T-cell (primary cell): Measurements from ENCODE around the gene SIGLEC1. TPM values are rescaled to one million over a fixed set of nuclear protein-coding genes. Genes with fewer than 3 reads are reported as not detected.

Experiments
- ATAC-seq, 4 experiments: fragments of 200-7000 bp in 3 of 4; fragments of 150-1000 bp in 1 of 4; cut with Tn5 transposase; replicated peaks in 1 of 4; 1 replicate in 3 of 4; 2 replicates in 1 of 4; pipeline ENCODE4 v1.10.0; 2021; ENCODE audit warnings: moderate library complexity in 3 of 4, mild to moderate bottlenecking in 2 of 4, moderate number of reproducible peaks in 1 of 4
- CTCF ChIA-PET, 2 donors: fragments of 300-600 bp; sonication (Branson Sonifier 250); formaldehyde crosslinking; loops; one replicate each; lab custom pipeline; 2022; ENCODE audit warnings: antibody characterized with exemption in 2 of 2; lab: Charles Lee
- POLR2A ChIA-PET, 2 donors: fragments of 300-600 bp; sonication (Branson Sonifier 250); formaldehyde crosslinking; loops; one replicate each; lab custom pipeline; 2022; ENCODE audit warnings: antibody characterized with exemption in 2 of 2; lab: Charles Lee
- DNase-seq, 35 experiments: peaks; one replicate each; pipeline versions ENCODE4 v3.0.0 to v3.0.0-alpha.2; 2013 to 2023
- H3K27ac ChIP-seq: one replicate; pipeline ENCODE4 v1.5.1; 2013; ENCODE audit warnings: low read length
- H3K27me3 ChIP-seq, 2 experiments: replicated peaks in 1 of 2; 1 replicate in 1 of 2; 2 replicates in 1 of 2; pipeline versions ENCODE4 v1.6.1 to v1.7.0; 2013; ENCODE audit warnings: low read length in 1 of 2, mixed read lengths in 1 of 2; ENCODE audit not compliant: control insufficient read depth in 2 of 2, insufficient read depth in 2 of 2; ENCODE audit errors: extremely low read depth in 1 of 2
- H3K36me3 ChIP-seq, 2 donors: 1 replicate in 1 of 2; 2 replicates in 1 of 2; pipeline versions ENCODE4 v1.6.1 to v1.7.0; 2013; ENCODE audit warnings: low read length in 1 of 2; ENCODE audit not compliant: control insufficient read depth in 2 of 2, insufficient read depth in 1 of 2; ENCODE audit errors: extremely low read depth in 1 of 2
- H3K4me1 ChIP-seq, 2 experiments: 1 replicate in 1 of 2; 2 replicates in 1 of 2; pipeline versions ENCODE4 v1.6.1 to v1.7.0; 2013; ENCODE audit warnings: low read length in 2 of 2, mixed read lengths in 1 of 2; ENCODE audit not compliant: insufficient read depth in 2 of 2, control insufficient read depth in 1 of 2; ENCODE audit errors: extremely low read depth in 1 of 2
- H3K4me3 ChIP-seq, 2 donors: 1 replicate in 1 of 2; 2 replicates in 1 of 2; pipeline versions ENCODE4 v1.5.1 to v1.7.0; 2013; ENCODE audit warnings: mild to moderate bottlenecking in 2 of 2, low read length in 1 of 2, moderate library complexity in 1 of 2; ENCODE audit not compliant: control insufficient read depth in 1 of 2; ENCODE audit errors: extremely low read depth in 1 of 2
- H3K9me3 ChIP-seq: 2 replicates; pipeline ENCODE4 v1.7.0; 2013
- H3K27ac Mint-ChIP-seq, 2 donors: one replicate each; pipeline ENCODE4 v1.8.0; 2020 to 2021; ENCODE audit warnings: mild to moderate bottlenecking in 2 of 2, mixed read lengths in 2 of 2
- H3K27me3 Mint-ChIP-seq, 2 donors: one replicate each; pipeline ENCODE4 v1.8.0; 2021 to 2022; ENCODE audit warnings: mixed read lengths in 2 of 2
- H3K36me3 Mint-ChIP-seq: one replicate; pipeline ENCODE4 v1.8.0; 2021; ENCODE audit warnings: mixed read lengths
- H3K4me1 Mint-ChIP-seq, 3 donors: one replicate each; pipeline ENCODE4 v1.8.0; 2020 to 2022; ENCODE audit warnings: mixed read lengths in 3 of 3, mild to moderate bottlenecking in 1 of 3
- H3K4me3 Mint-ChIP-seq, 3 donors: one replicate each; pipeline ENCODE4 v1.8.0; 2020 to 2022; ENCODE audit warnings: mild to moderate bottlenecking in 3 of 3, mixed read lengths in 3 of 3, moderate library complexity in 3 of 3
- H3K9me3 Mint-ChIP-seq, 3 donors: one replicate each; pipeline ENCODE4 v1.8.0; 2020 to 2022; ENCODE audit warnings: mixed read lengths in 3 of 3
- WGBS: methylation state at CpG from one replicate; pipeline ENCODE4 v1.1.5; 2013; ENCODE audit warnings: missing lambda C conversion rate; ENCODE audit not compliant: insufficient coverage; 5-methylcytosine and 5-hydroxymethylcytosine counted together
- total RNA-seq, 35 experiments: library from RNA in 6 of 35; stranded (reverse) in 6 of 35; fragments of 120-200 nt in 1 of 35; gene quantifications; one replicate each; pipeline versions ENCODE4 v1.2.1 to v1.2.4 and lab custom pipeline; 2013 to 2026

SIGLEC1 gene
- total RNA-seq, 5 donors from 2014 or later (not counting 1 experiment from before 2014, with no cell fraction given) = 0.06 to 0.16 (median 0.12) TPM; not detected in 2

DNA sequence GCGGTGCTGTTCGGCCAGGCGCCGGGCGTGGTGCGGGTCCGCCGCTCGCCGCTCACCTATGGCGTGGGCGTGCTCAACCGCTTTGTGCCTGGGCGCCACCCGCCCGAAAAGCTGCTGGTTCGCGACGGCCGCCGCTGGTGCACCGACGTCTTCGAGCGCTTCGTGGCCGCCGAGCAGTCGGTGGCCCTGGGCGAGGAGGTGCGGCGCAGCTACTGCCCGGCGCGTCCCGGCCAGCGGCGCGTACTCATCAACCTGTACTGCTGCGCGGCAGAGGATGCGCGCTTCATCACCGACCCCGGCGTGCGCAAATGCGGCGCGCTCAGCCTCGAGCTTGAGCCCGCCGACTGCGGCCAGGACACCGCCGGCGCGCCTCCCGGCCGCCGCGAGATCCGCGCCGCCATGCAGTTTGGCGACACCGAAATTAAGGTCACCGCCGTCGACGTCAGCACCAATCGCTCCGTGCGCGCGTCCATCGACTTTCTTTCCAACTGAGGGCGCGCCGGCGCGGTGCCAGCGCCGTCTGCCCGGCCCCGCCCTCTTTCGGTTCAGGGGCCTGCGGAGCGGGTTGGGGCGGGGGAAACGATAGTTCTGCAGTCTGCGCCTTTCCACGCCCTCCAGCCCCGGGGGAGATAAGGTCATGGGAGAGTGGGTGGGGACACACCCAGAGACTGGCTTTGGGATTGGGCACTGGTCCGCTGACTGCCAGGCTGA is 39.4 kb upstream of the SIGLEC1 start:
- H3K4me1 Mint-ChIP-seq = peaks cover 6 to 16% (median 14%) of the 10 kb centered on the region in 3 donors
- Histone ChIP-seq H3K4me1 (no peaks in the 10 kb centered on the region), H3K36me3 (peaks cover 4 to 8% of the 10 kb centered on the region in 2 donors), H3K4me3 (peak overlapping the region in 1 of 2 donors; percentile 11), H3K9me3 (no peaks in the 10 kb centered on the region), H3K27me3 (peaks cover 0 to 40% of the 10 kb centered on the region in 2 experiments), H3K27ac (no peak overlapping the region)
- CTCF ChIA-PET = interaction anchor here in 1 of 2 donors (0.9 to 1.5 kb wide), 2 partner anchors 104 to 334 kb away, joined by 6 read pairs; no protein-coding TSS in a partner anchor
- H3K27ac Mint-ChIP-seq = peak overlapping the region in 1 of 2 donors; percentile 70
- DNase-seq = peak in 26 of 35 experiments; percentile 9 to 67 (median 32)
- peak overlapping the region; percentile 63 to 80 (median 78) for H3K4me3 Mint-ChIP-seq
- WGBS = 61% methylated on average over 83 of the region's 95 CpGs
- peaks cover 0 to 13% of the 10 kb centered on the region in 2 donors for H3K27me3 Mint-ChIP-seq
- no peaks in the 10 kb centered on the region for H3K9me3 Mint-ChIP-seq
- peak; percentile 18 to 80 (median 52) for ATAC-seq
- POLR2A ChIA-PET = no interaction called here
- peaks cover 3% of the 10 kb centered on the region for H3K36me3 Mint-ChIP-seq

DNA sequence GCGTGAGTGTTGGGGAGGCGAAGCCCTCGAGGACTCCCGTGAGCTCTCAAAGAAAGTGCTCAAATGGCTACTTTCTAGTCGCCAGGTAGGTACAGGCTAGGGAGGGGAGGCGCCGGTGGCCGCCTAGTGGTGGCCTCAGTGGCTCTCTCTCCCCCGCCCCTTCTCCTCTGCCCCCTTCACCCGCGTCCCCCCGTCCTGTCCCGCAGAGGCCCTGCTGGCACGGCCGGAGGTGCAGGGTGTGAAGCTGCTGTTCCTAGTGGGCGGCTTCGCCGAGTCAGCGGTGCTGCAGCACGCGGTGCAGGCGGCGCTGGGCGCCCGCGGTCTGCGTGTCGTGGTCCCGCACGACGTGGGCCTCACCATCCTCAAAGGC is 38.9 kb upstream of the SIGLEC1 start:
- no peaks in the 10 kb centered on the region for H3K9me3 Mint-ChIP-seq
- ChIA-PET CTCF (interaction anchor here in 1 of 2 donors (1.0 kb wide), 1 partner anchor 69 kb away, joined by 3 read pairs; the partner anchor contains the start of gene AP5S1), POLR2A (no interaction called here)
- H3K9me3 ChIP-seq = no peaks in the 10 kb centered on the region
- peaks cover 6 to 16% (median 14%) of the 10 kb centered on the region in 3 donors for H3K4me1 Mint-ChIP-seq
- no peaks in the 10 kb centered on the region for H3K4me1 ChIP-seq
- H3K36me3 Mint-ChIP-seq = no peaks in the 10 kb centered on the region
- WGBS = 93% methylated on average over 20 of the region's 31 CpGs
- peak overlapping the region in 2 of 3 donors; percentile 53 to 58 for H3K4me3 Mint-ChIP-seq
- no peak overlapping the region for H3K27ac Mint-ChIP-seq
- no peak overlapping the region for H3K27ac ChIP-seq
- peaks cover 0 to 44% of the 10 kb centered on the region in 2 experiments for H3K27me3 ChIP-seq
- H3K36me3 ChIP-seq = peaks cover 4 to 6% of the 10 kb centered on the region in 2 donors
- peaks cover 0 to 18% of the 10 kb centered on the region in 2 donors for H3K27me3 Mint-ChIP-seq
- ATAC-seq = no peak
- no peak overlapping the region for H3K4me3 ChIP-seq
- no peak for DNase-seq

DNA sequence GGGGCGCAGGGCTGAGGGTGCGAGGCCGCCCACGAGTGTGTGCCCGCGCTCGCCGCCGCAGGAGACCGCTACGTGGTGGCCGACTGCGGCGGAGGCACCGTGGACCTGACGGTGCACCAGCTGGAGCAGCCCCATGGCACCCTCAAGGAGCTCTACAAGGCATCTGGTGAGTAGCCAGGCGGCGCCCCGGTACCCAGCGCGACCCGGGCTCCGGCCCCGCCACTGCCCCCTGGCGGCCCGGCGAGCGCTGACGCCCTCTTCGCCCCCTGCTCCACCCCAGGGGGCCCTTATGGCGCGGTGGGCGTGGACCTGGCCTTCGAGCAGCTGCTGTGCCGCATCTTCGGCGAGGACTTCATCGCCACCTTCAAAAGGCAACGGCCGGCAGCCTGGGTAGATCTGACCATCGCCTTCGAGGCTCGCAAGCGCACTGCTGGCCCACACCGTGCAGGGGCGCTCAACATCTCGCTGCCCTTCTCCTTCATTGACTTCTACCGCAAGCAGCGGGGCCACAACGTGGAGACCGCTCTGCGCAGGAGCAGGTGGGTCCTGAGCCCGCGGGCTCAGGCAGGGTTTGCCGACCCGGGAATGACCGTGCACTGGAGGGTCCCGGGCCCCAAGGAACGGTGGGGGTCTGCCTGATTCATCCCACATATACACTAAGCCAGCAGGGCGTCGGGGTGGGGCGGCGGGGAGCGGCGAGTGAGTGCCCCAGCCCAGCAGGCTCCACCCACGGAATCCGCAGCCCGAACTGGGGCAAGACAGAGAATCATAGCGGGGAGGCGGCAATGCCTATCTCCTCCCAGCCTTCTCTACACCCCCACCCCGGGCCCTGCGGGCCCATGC is 37.5 kb upstream of the SIGLEC1 start:
- H3K36me3 Mint-ChIP-seq = no peaks in the 10 kb centered on the region
- Histone ChIP-seq H3K4me3 (no peak overlapping the region), H3K36me3 (no peaks in the 10 kb centered on the region), H3K9me3 (no peaks in the 10 kb centered on the region), H3K27ac (no peak overlapping the region), H3K4me1 (peaks cover 0 to 8% of the 10 kb centered on the region in 2 experiments), H3K27me3 (peaks cover 0 to 57% of the 10 kb centered on the region in 2 experiments)
- WGBS = 69% methylated on average over 61 of the region's 72 CpGs
- ATAC-seq (peak in 1 of 4 experiments; percentile 13), DNase-seq (peak in 12 of 35 experiments; percentile 12 to 46 (median 18))
- peaks cover 10 to 22% (median 20%) of the 10 kb centered on the region in 3 donors for H3K4me1 Mint-ChIP-seq
- H3K27me3 Mint-ChIP-seq = peaks cover 0 to 23% of the 10 kb centered on the region in 2 donors
- ChIA-PET CTCF (interaction anchor here (1.0 kb wide), 2 partner anchors 71 to 73 kb away, joined by 3 read pairs; partner anchors contain the start of gene AP5S1 (in 1 of the 2)), POLR2A (interaction anchor here in 1 of 2 donors (0.5 to 0.6 kb wide), 4 partner anchors 16 to 179 kb away, joined by 3 to 10 read pairs (median 3); no protein-coding TSS in a partner anchor)
- no peaks in the 10 kb centered on the region for H3K9me3 Mint-ChIP-seq
- no peak overlapping the region for H3K27ac Mint-ChIP-seq
- peak overlapping the region in 1 of 3 donors; percentile 53 for H3K4me3 Mint-ChIP-seq

DNA sequence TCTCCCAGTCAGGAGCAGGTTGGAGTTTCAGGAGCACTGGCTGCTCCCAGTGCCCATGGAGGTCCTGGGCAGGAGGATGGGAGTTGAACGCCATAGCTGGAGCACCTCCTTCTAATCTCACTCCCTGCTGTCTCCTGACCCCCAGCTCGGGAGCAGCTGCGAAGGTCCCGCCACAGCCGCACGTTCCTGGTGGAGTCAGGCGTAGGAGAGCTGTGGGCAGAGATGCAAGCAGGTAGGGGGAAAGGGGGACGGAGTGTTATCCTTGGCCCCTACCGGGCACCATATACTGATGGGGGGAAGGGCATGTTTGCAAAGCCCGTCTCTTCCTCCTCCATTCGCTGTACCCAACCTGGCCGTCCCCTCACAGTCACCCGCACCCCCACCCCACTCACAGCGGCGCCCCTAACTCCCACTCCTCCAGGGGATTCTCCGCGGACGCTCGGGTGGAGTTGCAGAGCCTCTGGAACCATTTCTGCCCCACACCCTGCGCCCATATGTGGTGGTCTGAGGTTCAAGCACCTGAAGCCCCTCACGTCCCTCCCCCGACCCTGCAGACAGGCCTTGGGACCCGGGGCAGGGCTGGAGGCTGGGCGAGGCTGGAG is 36.8 kb upstream of the SIGLEC1 start:
- H3K27me3 Mint-ChIP-seq = peaks cover 0 to 24% of the 10 kb centered on the region in 2 donors
- Histone ChIP-seq H3K27me3 (peaks cover 0 to 61% of the 10 kb centered on the region in 2 experiments), H3K27ac (no peak overlapping the region), H3K4me1 (peaks cover 0 to 13% of the 10 kb centered on the region in 2 experiments), H3K9me3 (no peaks in the 10 kb centered on the region), H3K4me3 (no peak overlapping the region), H3K36me3 (no peaks in the 10 kb centered on the region)
- no peaks in the 10 kb centered on the region for H3K36me3 Mint-ChIP-seq
- ChIA-PET CTCF (interaction anchor here in 1 of 2 donors (1.0 kb wide), 1 partner anchor 72 kb away, joined by 3 read pairs; no protein-coding TSS in a partner anchor), POLR2A (interaction anchor here in 1 of 2 donors (0.5 kb wide), 1 partner anchor 180 kb away, joined by 3 read pairs; no protein-coding TSS in a partner anchor)
- ATAC-seq (no peak), DNase-seq (no peak)
- peaks cover 13 to 29% (median 26%) of the 10 kb centered on the region in 3 donors for H3K4me1 Mint-ChIP-seq
- H3K4me3 Mint-ChIP-seq = no peak overlapping the region
- no peak overlapping the region for H3K27ac Mint-ChIP-seq
- WGBS = 51% methylated on average over 4 of the region's 24 CpGs
- no peaks in the 10 kb centered on the region for H3K9me3 Mint-ChIP-seq

DNA sequence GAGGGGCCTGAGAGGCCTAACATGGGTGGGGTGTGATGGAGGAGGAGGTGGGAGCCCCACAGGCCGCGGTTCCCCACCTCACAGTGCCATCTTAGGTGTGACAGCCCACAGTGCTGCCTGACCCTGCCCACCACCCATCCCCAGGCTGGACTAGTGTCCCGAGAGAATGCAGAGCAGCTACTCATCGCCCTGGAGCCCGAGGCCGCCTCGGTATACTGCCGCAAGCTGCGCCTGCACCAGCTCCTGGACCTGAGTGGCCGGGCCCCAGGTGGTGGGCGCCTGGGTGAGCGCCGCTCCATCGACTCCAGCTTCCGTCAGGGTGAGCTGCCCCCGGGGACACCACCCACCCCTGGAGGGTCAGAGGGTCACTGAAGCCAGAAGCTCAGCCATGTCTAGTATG is 35.7 kb upstream of the SIGLEC1 start:
- Histone ChIP-seq H3K4me1 (peaks cover 0 to 13% of the 10 kb centered on the region in 2 experiments), H3K27ac (no peak overlapping the region), H3K4me3 (no peak overlapping the region), H3K27me3 (peaks cover 0 to 61% of the 10 kb centered on the region in 2 experiments), H3K9me3 (no peaks in the 10 kb centered on the region), H3K36me3 (no peaks in the 10 kb centered on the region)
- H3K27me3 Mint-ChIP-seq = peaks cover 0 to 24% of the 10 kb centered on the region in 2 donors
- WGBS = 100% methylated on average over 2 of the region's 16 CpGs
- no peak for DNase-seq
- CTCF ChIA-PET = no interaction called here
- POLR2A ChIA-PET = no interaction called here
- ATAC-seq = no peak
- H3K27ac Mint-ChIP-seq = no peak overlapping the region
- no peak overlapping the region for H3K4me3 Mint-ChIP-seq
- H3K9me3 Mint-ChIP-seq = no peaks in the 10 kb centered on the region
- H3K36me3 Mint-ChIP-seq = no peaks in the 10 kb centered on the region
- peaks cover 12 to 28% (median 24%) of the 10 kb centered on the region in 3 donors for H3K4me1 Mint-ChIP-seq
